HepG2 (cell line): ENCODE results near the gene PCBP4. TPM values are rescaled to one million over a fixed set of nuclear protein-coding genes. Genes with fewer than 3 reads are reported as not detected.

Experiments
- HHEX ChIP-seq: IDR thresholded peaks from 2 replicates; pipeline ENCODE4 v1.6.1; 2016; ENCODE audit warnings: control low read depth
- HIVEP1 ChIP-seq: sonication (generic); formaldehyde crosslinking; IDR thresholded peaks from 2 replicates; pipeline ENCODE4 v1.4.0; 2020; ENCODE audit warnings: mild to moderate bottlenecking, missing genetic modification reagents
- JUNB ChIP-seq: sonication (generic); formaldehyde crosslinking; IDR thresholded peaks from 2 replicates; pipeline ENCODE4 v1.8.0; 2022; ENCODE audit warnings: missing genetic modification reagents, mild to moderate bottlenecking, borderline replicate concordance
- MAFF ChIP-seq: IDR thresholded peaks from 2 replicates; pipeline ENCODE4 v1.6.1; 2011; ENCODE audit warnings: low read depth, low read length, improper control_type of control experiment
- PHF20 ChIP-seq: sonication (generic); formaldehyde crosslinking; IDR thresholded peaks from 2 replicates; pipeline ENCODE4 v1.5.0; 2020; ENCODE audit warnings: mild to moderate bottlenecking, missing genetic modification reagents
- PITX1 ChIP-seq: sonication (generic); formaldehyde crosslinking; IDR thresholded peaks from 2 replicates; pipeline ENCODE4 v1.5.1; 2020; ENCODE audit warnings: mild to moderate bottlenecking, missing genetic modification reagents
- RAD21 ChIP-seq: fragments of 450-650 bp; formaldehyde crosslinking; IDR thresholded peaks from 2 replicates; pipeline ENCODE4 v1.5.0; 2020; ENCODE audit warnings: mild to moderate bottlenecking
- SALL1 ChIP-seq: sonication (generic); formaldehyde crosslinking; IDR thresholded peaks from 2 replicates; pipeline ENCODE4 v1.8.0; 2022; ENCODE audit warnings: mild to moderate bottlenecking, missing genetic modification reagents
- ZBED4 ChIP-seq: sonication (generic); formaldehyde crosslinking; IDR thresholded peaks from 2 replicates; pipeline ENCODE4 v1.4.0; 2020; ENCODE audit warnings: missing genetic modification reagents, borderline replicate concordance
- ZFP82 ChIP-seq: sonication (generic); formaldehyde crosslinking; IDR thresholded peaks from 2 replicates; pipeline ENCODE4 v1.5.1; 2020; ENCODE audit warnings: mild to moderate bottlenecking, missing genetic modification reagents, borderline replicate concordance
- ZFX ChIP-seq: sonication (generic); formaldehyde crosslinking; IDR thresholded peaks from 2 replicates; pipeline ENCODE4 v1.4.0; 2020; ENCODE audit warnings: mild to moderate bottlenecking, low read depth, missing genetic modification reagents, moderate library complexity
- ZNF124 ChIP-seq: sonication (generic); formaldehyde crosslinking; IDR thresholded peaks from 2 replicates; pipeline ENCODE4 v1.4.0; 2020; ENCODE audit warnings: missing genetic modification reagents
- ZNF276 ChIP-seq: sonication (generic); formaldehyde crosslinking; IDR thresholded peaks from 2 replicates; pipeline ENCODE4 v1.4.0; 2020; ENCODE audit warnings: mild to moderate bottlenecking, low read depth, missing genetic modification reagents
- ZNF576 ChIP-seq: sonication (generic); formaldehyde crosslinking; IDR thresholded peaks from 2 replicates; pipeline ENCODE4 v1.4.0; 2020; ENCODE audit warnings: mild to moderate bottlenecking, missing genetic modification reagents
- polyA plus RNA-seq, 8 experiments: library from polyadenylated mRNA; depleted of rRNA in 3 of 8; stranded (reverse) in 7 of 8; unstranded in 1 of 8; fragments of >200 nt; fragmentation: Illumina TruSeq in 4 of 8; extraction: Trizol in 4 of 8; gene quantifications; 2 replicates each; pipeline versions ENCODE4 v1.2.1 to v1.2.3, GENCODE V29; 2011 to 2016; ENCODE audit warnings: low read depth in 4 of 8, missing spikeins in 1 of 8, mixed read lengths in 1 of 8; ENCODE audit not compliant: insufficient read depth in 1 of 8
- total RNA-seq, 5 experiments: library from RNA; depleted of rRNA; stranded (reverse); fragments of >200 nt; fragmentation: Illumina TruSeq; extraction: Trizol; gene quantifications; 2 replicates each; pipeline ENCODE4 v1.2.3, GENCODE V29; 2016; ENCODE audit warnings: low read depth in 1 of 5
- TF ChIP-seq, protein P1 (sequence below): sonication (generic); formaldehyde crosslinking; IDR thresholded peaks from 2 replicates; pipeline ENCODE4 v1.5.1; 2020; ENCODE audit warnings: missing genetic modification reagents, mild to moderate bottlenecking, borderline replicate concordance
- TF ChIP-seq, protein P2 (sequence below): sonication (generic); formaldehyde crosslinking; IDR thresholded peaks from 2 replicates; pipeline ENCODE4 v1.5.0; 2020; ENCODE audit warnings: mild to moderate bottlenecking, missing genetic modification reagents, borderline replicate concordance

PCBP4 gene
- total and polyA plus RNA-seq, 2 of the 13 experiments (the other 11 are each of a cell fraction or from before 2014, with no cell fraction given): 36.8 to 51.3 TPM

DNA sequence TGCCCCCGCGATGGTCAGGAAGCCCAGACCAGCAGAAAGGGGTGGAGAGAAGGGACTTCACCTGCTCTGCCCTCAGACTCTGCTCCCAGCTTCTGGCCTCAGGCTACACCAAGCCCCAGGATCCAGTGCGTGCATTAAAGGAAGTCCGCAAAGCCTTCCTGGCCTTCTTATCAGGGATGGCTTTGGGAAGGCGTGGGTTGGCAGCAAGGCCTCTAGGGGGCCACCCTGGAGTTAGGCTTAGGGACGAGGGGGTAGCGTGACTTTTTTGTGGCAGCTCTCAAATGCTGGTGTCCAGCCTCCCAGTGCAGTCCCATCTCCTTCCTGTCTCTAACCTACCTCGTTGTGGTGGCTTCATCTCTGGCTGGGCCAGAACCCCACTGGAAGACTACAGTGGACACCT is 47.4 kb upstream of the PCBP4 start (continued):
- TF ChIP-seq, protein P1, sequence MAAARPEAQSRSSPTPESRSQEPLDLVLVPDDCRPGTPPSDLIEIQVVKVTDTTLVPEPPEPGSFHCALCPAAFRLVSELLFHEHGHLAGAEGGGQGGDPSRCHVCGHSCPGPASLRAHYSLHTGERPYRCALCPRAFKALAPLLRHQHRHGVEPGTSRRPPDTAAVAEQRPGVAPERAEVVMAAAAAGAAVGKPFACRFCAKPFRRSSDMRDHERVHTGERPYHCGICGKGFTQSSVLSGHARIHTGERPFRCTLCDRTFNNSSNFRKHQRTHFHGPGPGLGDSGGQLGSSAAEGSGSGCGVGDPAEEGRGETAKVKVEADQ (CRISPR knock-in tag): no peak
- TF ChIP-seq HHEX (CRISPR knock-in tag) (no peak), PITX1 (CRISPR knock-in tag) (peak; percentile 27; the same call in 1 of the 2 replicates), ZFX (0 out of 2 replicates have a peak, but pooled peaks have one; percentile 28), PHF20 (CRISPR knock-in tag) (no peak), RAD21 (CRISPR knock-in tag) (peak; percentile 17; the same call in 1 of the 2 replicates), ZNF124 (no peak), ZNF576 (no peak), ZFP82 (CRISPR knock-in tag) (no peak), SALL1 (CRISPR knock-in tag) (peak; percentile 17; the same call in 1 of the 2 replicates), HIVEP1 (CRISPR knock-in tag) (no peak), ZNF276 (CRISPR knock-in tag) (no peak), MAFF (no peak), JUNB (CRISPR knock-in tag) (no peak), ZBED4 (no peak)
- TF ChIP-seq, protein P2, sequence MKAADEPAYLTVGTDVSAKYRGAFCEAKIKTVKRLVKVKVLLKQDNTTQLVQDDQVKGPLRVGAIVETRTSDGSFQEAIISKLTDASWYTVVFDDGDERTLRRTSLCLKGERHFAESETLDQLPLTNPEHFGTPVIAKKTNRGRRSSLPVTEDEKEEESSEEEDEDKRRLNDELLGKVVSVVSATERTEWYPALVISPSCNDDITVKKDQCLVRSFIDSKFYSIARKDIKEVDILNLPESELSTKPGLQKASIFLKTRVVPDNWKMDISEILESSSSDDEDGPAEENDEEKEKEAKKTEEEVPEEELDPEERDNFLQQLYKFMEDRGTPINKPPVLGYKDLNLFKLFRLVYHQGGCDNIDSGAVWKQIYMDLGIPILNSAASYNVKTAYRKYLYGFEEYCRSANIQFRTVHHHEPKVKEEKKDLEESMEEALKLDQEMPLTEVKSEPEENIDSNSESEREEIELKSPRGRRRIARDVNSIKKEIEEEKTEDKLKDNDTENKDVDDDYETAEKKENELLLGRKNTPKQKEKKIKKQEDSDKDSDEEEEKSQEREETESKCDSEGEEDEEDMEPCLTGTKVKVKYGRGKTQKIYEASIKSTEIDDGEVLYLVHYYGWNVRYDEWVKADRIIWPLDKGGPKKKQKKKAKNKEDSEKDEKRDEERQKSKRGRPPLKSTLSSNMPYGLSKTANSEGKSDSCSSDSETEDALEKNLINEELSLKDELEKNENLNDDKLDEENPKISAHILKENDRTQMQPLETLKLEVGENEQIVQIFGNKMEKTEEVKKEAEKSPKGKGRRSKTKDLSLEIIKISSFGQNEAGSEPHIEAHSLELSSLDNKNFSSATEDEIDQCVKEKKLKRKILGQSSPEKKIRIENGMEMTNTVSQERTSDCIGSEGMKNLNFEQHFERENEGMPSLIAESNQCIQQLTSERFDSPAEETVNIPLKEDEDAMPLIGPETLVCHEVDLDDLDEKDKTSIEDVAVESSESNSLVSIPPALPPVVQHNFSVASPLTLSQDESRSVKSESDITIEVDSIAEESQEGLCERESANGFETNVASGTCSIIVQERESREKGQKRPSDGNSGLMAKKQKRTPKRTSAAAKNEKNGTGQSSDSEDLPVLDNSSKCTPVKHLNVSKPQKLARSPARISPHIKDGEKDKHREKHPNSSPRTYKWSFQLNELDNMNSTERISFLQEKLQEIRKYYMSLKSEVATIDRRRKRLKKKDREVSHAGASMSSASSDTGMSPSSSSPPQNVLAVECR (CRISPR knock-in tag): no peak
- TF ChIP-seq, all 625 proteins: peak for 11
